ENCODE results near the gene SGMS1.

The SGMS1 gene

DNA sequence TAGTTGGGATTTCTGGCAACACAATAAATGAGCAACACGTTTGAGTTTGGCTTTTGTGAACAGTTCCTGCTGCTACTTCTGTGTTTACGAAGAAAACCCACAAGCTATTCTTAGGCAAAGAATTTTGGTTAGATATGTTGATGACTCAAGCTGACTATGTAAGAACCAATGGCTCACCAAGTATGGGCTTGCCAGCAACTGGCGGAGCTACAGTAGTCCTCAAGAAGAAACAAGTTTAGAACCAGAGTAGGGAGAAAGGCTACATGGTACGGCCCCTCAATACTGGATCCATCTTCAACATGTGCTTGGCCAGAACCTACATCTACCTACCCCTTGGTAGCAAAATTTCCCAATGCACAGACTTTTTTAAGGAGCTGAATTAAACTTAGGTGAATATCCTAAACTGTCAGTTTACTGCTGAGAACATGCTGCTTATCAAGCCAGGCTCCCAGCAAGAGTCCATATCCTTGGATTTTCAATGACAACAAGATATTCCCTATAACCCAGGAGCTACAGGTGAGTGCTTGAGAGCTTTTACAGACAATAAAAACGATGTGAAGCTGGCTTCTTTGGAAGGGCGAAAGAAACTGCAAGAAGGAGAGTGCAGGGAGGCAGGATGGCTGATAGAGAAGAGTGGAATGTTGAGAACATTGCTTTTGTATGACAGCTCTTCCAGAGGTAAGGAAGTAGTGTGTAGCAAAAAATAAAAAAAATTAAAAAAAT, 298.1 kb downstream of the SGMS1 start:
- no peak for DNase-seq

DNA sequence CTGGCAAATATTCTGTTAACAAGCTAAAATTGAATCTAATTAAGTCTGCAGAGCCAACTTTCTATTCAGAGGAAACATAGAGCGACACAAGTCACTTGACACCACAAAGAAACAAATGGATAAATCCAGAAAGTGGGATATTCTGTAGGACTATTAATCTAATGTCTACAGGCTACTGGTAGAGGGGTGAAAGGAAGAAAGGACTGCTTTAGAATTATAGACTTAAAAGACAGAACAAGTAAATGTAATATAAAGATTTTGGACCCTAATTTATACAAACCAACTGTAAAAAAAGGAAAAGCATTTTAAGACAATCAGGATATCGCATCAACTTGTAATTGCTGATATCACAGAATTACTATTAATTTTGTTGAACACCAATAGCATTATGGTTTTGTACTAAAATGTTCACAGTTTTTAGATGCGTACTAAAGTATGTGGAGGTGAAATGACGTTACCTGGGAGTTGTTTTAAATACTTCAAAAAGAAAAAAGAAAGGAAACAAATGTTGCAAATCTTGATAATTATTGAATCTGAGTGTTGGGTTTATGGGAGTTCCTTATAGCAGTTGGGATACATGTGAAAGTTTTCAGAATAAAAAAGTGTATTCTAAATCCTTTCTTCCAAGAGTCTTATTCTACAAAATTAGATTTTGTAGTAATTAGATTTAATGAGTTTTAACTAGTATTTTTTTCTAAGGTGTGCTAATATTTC, 298.9 kb downstream of the SGMS1 start:
- no peak for DNase-seq

DNA sequence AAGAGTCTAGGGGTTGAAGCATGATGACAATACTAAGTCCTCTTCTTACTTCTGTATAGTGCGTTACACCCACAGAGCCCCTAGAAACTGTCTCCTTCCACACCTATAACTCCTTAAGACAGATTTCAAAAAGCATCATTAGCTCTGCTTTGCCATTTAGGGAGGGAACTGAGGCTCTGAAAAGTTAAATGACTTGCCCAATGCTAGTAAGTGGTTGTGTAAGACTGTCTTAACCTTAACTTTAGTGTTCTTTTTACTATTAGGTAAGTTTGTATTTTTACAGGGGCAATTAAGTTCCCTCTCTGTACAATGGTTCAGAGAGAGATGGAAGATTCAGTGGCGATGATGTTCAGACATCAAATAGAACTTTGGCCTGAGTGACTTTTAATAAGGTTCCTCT, 299.7 kb downstream of the SGMS1 start:
- DNase-seq, result no peak

DNA sequence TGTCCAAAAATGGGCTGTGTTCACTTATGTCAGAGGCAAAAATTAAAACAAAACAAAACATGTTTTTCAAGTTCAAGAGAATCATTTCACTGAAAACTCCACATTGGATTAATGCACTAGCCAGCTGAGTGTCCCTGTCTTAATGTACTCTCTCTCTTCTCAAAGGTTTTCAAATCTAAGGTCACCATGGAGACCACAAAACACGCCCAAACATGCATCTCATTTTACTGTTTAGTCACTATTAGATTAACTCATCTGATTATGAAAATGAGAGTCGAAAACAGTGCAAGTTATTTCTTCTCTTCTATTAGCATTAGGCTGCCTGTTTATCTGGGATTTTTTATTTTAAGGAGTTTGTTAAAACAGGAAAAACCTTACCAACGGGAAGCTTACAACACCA, 301.7 kb downstream of the SGMS1 start:
- DNase-seq, result peak; percentile 1

DNA sequence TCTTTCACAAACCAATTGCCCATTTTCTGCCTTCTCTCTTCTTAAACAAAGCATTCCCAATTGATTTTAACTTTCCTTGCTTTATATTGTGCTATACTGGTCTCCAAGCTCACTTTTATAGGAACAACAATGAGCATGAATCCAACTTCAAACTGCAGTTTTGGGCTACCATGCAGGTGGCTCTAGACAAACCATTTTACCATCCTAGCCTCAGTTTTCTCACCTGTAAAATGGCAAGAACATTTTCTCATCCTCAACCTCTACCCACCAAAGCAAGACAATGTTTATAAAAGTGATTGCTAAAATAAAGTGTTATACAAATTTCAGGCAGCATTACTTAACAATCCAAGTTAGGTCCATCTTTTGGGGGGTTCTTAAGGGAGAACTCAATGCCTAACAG, 305.6 kb downstream of the SGMS1 start:
- no peak for DNase-seq

DNA sequence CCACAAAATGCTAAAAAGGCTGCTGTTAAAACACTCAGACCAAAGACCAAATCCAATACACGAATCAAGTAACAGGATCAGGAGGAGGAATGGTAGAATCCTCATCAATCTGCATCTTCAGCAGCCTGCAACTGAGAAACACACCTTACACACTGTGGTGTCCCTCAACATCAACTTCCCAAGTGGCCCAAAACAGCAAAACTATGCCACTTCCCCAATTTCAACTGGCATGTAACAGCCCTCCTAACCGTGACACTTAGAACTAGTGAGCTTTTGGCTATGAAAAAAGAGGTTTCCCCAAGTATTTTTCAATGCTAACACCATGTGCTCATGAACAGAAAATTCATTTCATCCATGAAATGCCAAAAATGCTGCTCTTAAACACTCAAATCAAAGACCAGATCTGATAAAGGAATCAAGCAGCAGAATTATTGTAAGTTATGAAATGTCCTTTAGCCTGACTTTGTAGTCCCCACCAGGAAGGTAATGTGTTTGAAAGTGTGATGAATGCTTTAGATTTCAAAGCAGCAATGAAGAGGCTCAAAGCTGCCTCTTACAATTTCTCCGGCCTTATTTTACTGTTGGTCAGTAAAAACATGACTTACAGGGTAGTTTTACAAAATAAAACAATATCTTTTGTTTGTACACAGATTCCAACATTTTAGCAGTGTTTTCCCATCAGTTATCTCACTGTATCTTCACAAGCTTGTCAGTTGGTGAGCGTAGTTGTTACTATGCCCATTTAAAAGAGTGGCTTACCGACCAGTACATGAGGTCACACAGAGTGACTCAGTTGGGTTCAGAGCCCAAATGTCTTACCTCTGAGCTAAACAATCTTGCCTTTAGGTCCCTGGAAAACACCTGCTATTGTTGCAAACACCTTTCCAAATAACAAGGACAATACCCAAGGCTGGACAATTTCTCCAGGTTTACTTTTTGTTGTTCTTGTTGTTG, 306.8 kb downstream of the SGMS1 start:
- DNase-seq, result no peak

DNA sequence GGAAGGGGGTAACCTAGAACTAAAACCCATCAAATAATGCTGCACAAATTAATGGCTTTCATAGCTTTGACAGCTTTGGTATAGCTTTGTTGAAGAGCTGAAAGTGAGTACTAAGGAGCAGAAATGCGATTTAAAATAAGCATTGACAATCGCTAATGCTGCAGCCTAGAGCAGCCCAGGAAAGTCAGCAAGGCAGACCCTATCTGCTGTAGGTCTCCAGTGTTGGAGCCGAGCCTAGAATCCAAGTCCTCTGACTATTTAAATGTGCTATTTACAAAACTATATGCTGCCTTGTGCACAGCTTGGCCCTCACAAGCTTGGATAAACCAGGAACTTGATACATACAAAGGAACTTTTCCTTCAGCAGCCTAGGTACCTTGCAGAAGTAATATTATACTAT, 307.6 kb downstream of the SGMS1 start:
- no peak for DNase-seq

DNA sequence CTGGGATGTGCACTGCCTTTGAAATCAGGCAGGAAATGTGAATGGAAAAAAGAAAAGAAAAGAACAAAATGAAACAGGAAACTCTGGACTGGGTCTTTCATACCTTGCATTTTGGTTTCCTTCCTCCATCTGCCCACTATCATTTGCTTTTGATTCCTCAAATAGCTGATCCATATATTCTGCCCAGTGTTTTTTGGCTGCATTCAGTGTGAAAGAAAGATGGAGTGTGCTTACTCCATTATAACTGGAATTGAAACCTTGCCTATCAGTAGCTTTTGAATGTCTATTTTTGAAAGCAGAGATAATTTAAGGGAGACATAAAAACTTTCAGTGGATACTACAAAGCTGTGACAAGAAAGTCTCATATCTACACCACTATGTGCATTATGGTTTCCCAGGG, 308.3 kb downstream of the SGMS1 start:
- no peak for DNase-seq

DNA sequence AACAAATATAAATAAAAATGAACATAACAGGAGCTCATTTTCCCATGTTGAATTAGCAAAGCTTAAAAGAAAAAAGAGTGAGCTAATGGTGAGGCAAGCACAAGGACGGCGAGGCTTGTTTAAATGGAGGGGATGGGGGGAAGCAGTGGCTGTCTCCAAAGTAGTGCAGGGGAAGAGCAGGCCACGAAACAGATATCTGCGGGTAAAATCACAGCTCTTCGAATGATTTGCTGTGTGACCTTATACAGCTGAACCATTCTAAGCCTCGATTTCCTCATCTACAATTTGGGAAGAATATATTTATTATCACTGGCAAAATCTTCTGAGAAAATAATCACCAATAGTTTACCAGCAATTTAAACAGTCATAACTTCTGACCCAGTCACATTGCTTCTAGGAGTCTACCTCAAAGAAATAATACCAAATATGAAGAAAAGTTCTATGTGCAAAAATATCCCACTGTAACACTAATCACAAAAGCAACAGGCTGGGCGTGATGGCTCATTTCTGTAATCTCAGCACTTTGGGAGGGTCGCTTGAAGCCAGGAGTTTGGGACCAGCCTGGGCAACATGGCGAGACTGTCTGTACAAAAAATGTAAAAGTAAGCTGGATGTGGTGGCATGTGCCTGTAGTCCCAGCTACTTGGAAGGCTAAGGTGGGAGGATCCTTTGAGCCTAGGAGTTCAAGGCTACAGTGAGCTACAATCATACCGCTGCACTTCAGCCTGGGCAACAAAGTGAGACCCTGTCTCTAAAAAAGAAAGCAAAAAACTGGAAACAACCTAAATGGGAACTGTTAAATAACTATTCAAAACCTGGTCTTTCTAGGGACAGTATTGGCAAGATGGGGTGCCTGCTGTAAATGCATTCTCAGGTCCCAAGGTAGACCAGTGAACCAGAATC, 309.3 kb downstream of the SGMS1 start:
- DNase-seq, result no peak

DNA sequence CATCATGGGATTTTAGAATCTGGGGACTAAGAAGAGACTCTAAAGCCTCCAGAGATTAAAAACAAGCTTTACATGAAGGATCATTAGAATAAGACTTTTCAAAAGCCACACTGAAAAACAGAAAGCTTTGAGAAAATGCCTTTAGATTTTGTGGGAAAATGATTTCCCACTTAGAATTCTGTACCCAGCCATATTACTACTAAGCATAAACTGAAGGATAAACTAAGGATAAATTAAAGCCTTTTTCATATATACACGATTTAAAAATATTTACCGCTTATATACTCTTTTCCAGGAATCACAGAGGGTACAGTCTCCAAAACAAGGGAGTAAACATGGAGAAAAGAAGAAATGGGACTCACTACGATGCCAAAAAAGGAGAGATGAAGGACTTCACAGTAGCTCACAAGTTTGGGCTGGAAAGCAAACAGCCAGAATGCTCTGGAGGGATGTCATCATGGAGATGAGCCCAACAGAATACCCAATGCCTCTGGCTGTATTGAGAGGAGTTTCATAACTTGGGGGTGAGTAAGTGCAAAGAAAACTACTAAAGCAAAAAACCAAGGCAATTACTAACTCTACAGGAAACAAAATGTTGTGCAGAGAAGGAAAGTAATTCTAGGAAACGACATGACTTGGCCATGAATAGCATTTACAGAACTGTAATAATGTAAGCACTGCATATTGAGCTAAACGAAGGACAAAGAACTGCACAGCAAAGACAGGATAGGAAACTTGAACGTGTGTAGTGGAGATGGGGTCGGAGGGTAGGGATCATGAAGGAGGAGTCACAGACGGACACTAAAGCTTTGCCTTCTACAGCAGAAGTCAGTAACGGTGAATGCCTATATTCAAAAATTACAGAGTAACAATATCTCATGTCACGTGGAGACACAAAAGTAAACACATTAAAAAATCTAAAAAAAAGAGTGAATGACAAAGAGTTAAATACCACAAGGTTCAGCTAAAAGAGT, 311.0 kb downstream of the SGMS1 start:
- no peak for DNase-seq

DNA sequence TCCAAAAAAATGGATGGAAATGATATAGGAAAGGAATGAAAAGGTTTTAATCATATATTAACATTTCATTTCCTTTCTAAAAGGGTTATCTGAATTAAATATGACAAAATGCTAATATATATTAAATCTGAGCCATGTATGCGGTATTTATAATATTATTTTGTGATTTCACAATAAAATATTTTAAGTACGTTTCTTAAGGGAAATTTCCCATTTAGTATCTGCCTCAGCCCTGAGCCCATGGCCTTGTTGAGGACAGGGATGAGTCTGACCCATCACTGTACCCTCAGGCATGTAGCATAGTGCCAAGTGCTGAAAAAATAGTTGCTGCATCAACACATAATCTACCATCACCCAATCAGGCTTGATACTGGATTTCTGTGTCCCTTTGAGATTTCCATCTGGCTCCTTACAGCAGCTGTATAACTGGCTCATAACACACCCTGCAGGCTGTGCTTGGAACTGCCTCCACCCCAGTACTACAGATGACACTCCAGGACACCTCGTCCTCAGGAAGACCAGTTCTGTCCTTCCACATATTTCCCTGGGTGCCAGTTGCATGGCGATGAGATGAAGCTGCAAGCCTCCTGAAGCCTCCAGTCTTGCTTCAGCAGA, 313.1 kb downstream of the SGMS1 start:
- peak; percentile 17 for DNase-seq

DNA sequence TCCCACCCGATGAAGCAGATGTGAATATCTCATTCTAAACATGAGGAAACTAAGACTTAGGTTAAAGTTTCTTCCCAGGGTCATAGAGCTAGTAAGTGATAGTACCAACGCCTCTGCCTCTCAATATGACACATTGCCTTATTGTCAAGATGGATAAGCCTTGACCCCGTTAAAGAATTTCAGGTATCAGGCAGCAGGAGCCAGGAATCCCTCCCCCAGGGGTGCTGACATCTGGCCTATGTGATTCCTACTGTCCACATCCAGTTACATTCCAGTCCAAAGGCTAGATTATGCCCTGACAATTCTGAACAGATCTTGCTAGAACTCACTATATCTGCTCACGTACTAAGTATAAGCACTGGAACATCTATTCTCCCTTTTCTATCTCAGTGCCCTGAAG, 314.4 kb downstream of the SGMS1 start:
- DNase-seq, result no peak

DNA sequence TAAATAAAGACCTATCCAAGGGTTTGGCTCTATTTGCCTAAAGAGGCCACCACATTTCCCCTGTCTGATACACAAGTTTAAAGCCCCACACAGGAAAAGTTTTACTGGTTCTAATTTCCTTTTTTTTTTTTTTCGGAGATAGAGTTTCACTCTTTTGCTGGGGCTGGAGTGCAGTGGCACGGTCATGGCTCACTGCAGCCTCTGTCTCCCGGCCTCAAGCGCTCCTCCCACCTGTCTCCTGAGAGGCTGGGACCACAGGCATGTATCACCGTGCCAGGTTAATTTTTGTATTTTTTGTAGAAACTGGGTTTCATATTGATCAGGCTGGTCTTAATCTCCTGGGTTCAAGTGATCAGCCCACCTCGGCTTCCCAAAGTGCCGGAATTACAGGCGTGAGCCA, 319.1 kb downstream of the SGMS1 start:
- DNase-seq, result no peak

DNA sequence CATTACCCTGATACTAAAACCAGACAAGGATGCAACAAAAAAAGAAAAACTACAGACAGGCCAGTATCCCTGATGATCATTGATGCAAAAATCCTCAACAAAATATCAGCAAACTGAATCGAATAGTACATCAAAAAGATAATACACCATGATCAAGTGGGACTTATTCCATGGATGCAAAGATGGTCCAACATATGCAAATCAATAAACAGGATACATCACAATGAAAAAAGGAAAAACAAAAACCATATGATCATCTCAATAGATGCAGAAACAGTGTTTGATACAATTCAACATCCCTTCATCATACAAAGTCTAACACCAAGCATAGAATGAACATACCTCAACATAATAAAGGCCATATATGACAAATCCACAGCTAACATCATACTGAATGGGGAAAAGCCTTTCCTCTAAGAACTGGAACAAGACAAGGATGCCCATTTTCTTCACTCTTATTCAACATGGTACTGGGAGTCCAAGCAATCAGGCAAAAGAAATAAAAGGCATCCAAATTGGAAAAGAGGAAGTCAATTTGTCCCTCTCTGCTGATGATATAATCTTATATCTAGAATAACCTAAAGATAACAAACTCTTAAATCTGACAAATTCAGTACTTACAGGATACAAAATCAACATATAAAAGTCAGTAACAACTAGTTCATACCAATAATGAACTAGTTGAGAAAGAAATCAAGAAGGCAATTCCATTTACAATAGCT, 323.6 kb downstream of the SGMS1 start:
- no peak for DNase-seq

DNA sequence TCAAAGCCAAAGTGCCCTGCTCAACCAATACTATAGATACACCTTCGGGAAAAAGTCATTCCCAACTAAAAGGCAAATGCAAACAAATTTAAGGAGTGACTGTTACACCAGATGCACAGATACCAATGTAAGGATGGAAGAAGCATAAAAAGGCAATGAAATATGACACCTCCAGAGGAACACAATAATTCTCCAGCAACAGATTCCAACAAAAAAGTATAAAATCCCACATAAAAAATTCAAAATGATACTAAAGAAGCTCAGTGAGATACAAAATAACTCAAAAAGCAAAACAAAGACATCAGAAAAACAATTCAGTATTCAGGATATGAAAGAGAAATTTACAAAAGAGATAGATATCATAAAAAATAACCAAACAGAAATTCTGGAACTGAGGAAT, 328.4 kb downstream of the SGMS1 start:
- DNase-seq, result peak; percentile 1

DNA sequence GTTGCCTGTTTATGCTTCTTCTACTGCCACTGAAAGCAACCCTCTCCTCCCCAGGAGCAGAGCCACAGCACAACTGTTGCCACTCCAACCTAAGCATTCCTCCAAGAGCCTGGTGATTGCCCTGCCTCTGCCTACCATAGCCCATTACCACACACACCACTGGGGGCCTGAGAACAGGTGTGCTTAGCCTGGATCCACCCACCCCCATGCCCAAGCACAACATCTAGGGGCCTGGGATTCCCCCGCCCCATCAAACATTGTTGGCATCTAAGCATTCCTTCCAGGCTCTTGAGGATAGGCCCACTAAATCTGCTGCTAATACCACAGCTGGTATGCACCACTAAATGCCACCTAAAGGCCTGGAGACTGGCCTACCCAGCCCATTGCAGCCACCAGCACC, 329.2 kb downstream of the SGMS1 start:
- no peak for DNase-seq

DNA sequence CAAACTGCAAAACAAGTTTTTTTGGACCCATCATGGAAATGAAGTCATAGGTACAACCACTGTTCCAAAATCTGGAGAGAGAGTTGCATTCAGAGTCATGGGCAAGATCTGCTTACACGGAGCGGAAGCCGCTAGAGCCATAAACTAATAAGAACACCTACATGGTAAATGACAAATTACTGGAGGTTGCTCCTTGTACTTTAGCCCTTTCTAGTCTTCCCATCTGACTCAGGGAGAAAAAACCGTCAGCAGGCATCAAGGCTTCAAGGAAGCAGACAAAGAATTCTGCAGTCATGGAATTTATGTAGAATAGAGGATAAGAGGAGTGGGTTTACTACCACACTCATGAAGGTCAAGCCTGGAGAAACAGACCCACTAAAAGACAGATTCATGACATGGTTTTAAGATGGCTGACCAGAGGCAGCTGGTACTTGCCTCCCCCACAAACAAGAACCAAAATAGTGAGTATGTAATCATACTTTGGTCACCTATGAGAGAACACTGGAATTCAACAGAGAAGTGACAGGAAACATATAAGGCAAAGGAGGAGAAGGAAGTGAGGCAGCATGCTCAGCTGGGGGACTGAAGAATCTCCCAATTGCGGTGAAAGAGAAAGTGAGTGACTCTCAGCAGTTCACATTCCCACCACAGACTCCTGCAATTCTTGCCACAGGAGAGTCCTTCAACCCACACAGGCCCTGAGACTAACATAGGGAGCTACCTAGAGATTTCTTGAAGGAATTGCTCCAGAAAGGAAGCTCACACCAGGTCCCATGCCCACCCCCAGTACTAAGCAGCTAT, 330.0 kb downstream of the SGMS1 start:
- DNase-seq, result no peak

DNA sequence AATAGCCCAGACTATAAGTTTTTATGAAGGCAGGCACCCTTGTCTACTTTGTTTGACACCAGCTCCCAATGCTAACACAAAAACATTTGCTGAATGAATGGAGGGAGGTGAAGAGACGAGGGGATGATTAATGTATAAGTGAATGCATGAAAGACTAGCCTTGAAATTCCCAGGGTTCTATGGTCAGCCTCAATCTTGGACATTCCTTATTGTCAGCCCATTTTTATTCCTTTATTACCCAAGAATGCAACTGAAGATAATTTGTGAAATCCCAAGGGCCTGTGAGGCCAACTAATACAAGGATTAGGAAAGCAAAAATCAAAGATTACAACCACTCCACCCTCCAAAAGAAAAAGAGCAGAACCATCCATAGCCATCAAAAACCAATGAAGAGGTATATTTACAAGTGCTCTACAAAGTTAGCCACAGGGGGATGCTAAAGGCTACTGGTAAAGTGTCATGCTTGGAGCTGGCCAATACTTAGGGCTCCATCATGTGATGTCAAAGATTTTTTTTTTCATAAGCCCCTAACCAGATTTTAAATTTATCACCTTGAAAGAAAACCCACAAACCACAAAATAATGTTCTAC, 332.4 kb downstream of the SGMS1 start:
- no peak for DNase-seq

DNA sequence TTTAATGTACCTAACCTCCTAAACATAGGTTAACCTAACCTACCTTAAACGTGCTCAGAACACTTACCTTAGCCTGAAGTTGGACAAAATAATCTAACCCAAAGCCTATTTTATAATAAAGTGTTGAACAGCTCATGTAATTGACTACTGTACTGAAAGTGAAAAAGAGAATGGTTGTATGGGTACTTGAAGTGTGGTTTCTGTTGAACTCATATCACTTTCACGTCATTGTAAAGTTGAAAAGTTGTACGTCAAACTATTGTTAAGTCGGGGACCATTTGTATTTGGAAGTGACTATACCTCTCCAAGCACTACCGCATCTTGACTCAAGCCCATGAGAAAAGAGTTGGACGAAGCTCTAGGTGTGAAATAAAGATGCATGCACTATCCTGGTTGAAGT, 334.6 kb downstream of the SGMS1 start:
- no peak for DNase-seq

All from NCI-H2171 treated with DMSO at 0.1 percent for 48 hours (cell line).